Upper lobe of left lung (tissue), 6 donors: Measurements from ENCODE around the gene PRKN. TPM values are rescaled to one million over a fixed set of nuclear protein-coding genes. Genes with fewer than 3 reads are reported as not detected.

Experiments
- ATAC-seq, 2 donors: fragments of 200-7000 bp; cut with Tn5 transposase; one replicate each; pipeline ENCODE4 v1.9.1; 2022; ENCODE audit warnings: mild to moderate bottlenecking in 2 of 2, moderate library complexity in 2 of 2; ENCODE audit not compliant: low FRiP score in 2 of 2
- DNase-seq, 2 donors: peaks; one replicate each; pipeline ENCODE4 v3.0.0-alpha.2; 2019 to 2020
- H3K27ac ChIP-seq, 4 donors: fragments of 200-600 bp; sonication (generic); one replicate each; pipeline ENCODE4 v1.5.1; 2016 to 2019
- H3K27me3 ChIP-seq, 4 donors: fragments of 200-600 bp; sonication (generic); one replicate each; pipeline ENCODE4 v1.5.1; 2017 to 2019
- H3K36me3 ChIP-seq, 4 donors: fragments of 200-600 bp; sonication (generic); one replicate each; pipeline ENCODE4 v1.5.1; 2016 to 2019
- H3K4me1 ChIP-seq, 4 donors: fragments of 200-600 bp; sonication (generic); one replicate each; pipeline ENCODE4 v1.5.1; 2018 to 2019
- H3K4me3 ChIP-seq, 4 donors: fragments of 200-600 bp; sonication (generic); one replicate each; pipeline ENCODE4 v1.5.1; 2017 to 2019; ENCODE audit warnings: mild to moderate bottlenecking in 2 of 4, moderate library complexity in 1 of 4
- H3K9me3 ChIP-seq, 4 donors: fragments of 200-600 bp; sonication (generic); one replicate each; pipeline ENCODE4 v1.5.1; 2018 to 2019
- EP300 ChIP-seq, 4 donors: sonication (generic); formaldehyde crosslinking; IDR thresholded peaks; one replicate each; pipeline ENCODE4 v1.5.1; 2017; ENCODE audit warnings: antibody characterized with exemption in 4 of 4, control low read depth in 2 of 4
- POLR2A ChIP-seq, 4 donors: fragments of 450-650 bp; IDR thresholded peaks; one replicate each; pipeline ENCODE4 v1.5.1; 2016 to 2017; ENCODE audit warnings: antibody characterized with exemption in 4 of 4, mild to moderate bottlenecking in 2 of 4
- POLR2AphosphoS5 ChIP-seq, 2 donors: sonication (generic); formaldehyde crosslinking; IDR thresholded peaks; one replicate each; pipeline ENCODE4 v1.5.1; 2017; ENCODE audit warnings: antibody characterized with exemption in 2 of 2
- WGBS, 2 donors: methylation state at CpG; one replicate each; pipeline ENCODE4 v1.1.5; 2017 to 2018; 5-methylcytosine and 5-hydroxymethylcytosine counted together
- total RNA-seq, 6 donors: library from RNA; depleted of rRNA in 4 of 6; stranded (reverse); fragments of >200 nt in 4 of 6; gene quantifications; one replicate each; pipeline versions ENCODE4 v1.1.0 to v1.2.1, GENCODE V29; 2016 to 2021
- TF ChIP-seq, protein P1 (sequence below), 6 experiments: fragments of 450-650 bp in 4 of 6; fragments of 200-600 bp in 2 of 6; sonication (generic) in 2 of 6; IDR thresholded peaks; one replicate each; pipeline ENCODE4 v1.5.1; 2016 to 2019; ENCODE audit warnings: antibody characterized with exemption in 6 of 6
- donor health status: DM: no; HTN: no; CAD: no; lungs with moderate emphysema.
- donor health status: DM: no; HTN: yes; CAD: no; lungs with severe emphysema.

The PRKN gene
- total RNA-seq, 6 donors from 2014 or later, result 2.7 to 29.3 (median 5.5) TPM

GRCh38 chr6:161347125-161347524 lies 1380.4 kb downstream of the PRKN start:
- no peak for ATAC-seq
- WGBS, 2 donors, result 84 to 85% methylated on average over 2 of the region's 2 CpGs
- TF ChIP-seq POLR2A (IDR thresholded peaks at IDR 0.05), result no peak
- no peak for TF ChIP-seq POLR2AphosphoS5 (IDR thresholded peaks at IDR 0.05)
- TF ChIP-seq, protein P1, sequence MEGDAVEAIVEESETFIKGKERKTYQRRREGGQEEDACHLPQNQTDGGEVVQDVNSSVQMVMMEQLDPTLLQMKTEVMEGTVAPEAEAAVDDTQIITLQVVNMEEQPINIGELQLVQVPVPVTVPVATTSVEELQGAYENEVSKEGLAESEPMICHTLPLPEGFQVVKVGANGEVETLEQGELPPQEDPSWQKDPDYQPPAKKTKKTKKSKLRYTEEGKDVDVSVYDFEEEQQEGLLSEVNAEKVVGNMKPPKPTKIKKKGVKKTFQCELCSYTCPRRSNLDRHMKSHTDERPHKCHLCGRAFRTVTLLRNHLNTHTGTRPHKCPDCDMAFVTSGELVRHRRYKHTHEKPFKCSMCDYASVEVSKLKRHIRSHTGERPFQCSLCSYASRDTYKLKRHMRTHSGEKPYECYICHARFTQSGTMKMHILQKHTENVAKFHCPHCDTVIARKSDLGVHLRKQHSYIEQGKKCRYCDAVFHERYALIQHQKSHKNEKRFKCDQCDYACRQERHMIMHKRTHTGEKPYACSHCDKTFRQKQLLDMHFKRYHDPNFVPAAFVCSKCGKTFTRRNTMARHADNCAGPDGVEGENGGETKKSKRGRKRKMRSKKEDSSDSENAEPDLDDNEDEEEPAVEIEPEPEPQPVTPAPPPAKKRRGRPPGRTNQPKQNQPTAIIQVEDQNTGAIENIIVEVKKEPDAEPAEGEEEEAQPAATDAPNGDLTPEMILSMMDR (IDR thresholded peaks at IDR 0.05), result no peak
- no peak for TF ChIP-seq EP300 (IDR thresholded peaks at IDR 0.05)

GRCh38 chr6:161346717-161347116 lies 1380.8 kb downstream of the PRKN start:
- TF ChIP-seq, protein P1 (IDR thresholded peaks at IDR 0.05), result no peak
- TF ChIP-seq EP300 (IDR thresholded peaks at IDR 0.05) (no peak), POLR2AphosphoS5 (IDR thresholded peaks at IDR 0.05) (no peak), POLR2A (IDR thresholded peaks at IDR 0.05) (no peak)
- Histone ChIP-seq H3K36me3 (no peaks in the 10 kb centered on the region), H3K27me3 (no peaks in the 10 kb centered on the region), H3K4me3 (no peak overlapping the region), H3K9me3 (no peaks in the 10 kb centered on the region), H3K4me1 (no peaks in the 10 kb centered on the region), H3K27ac (no peak overlapping the region)
- ATAC-seq (no peak), DNase-seq (no peak)
- WGBS, 2 donors, result 83 to 90% methylated on average over 3 of the region's 3 CpGs

More at GRCh38 chr6:161347125-161347524, 1380.4 kb downstream of the PRKN start:
- no peak overlapping the region for H3K27ac ChIP-seq
- no peaks in the 10 kb centered on the region for H3K4me1 ChIP-seq
- no peaks in the 10 kb centered on the region for H3K36me3 ChIP-seq
- no peaks in the 10 kb centered on the region for H3K9me3 ChIP-seq
- no peak for DNase-seq
- no peak overlapping the region for H3K4me3 ChIP-seq
- no peaks in the 10 kb centered on the region for H3K27me3 ChIP-seq

- DNase-seq (no peak), ATAC-seq (no peak)
- H3K36me3 ChIP-seq, result no peaks in the 10 kb centered on the region
- no peaks in the 10 kb centered on the region for H3K4me1 ChIP-seq
- H3K9me3 ChIP-seq, result no peaks in the 10 kb centered on the region
- no peak overlapping the region for H3K4me3 ChIP-seq
- no peaks in the 10 kb centered on the region for H3K27me3 ChIP-seq
- no peak overlapping the region for H3K27ac ChIP-seq
- WGBS, 2 donors, result 76 to 82% methylated on average over 3 of the region's 3 CpGs
- TF ChIP-seq POLR2A (IDR thresholded peaks at IDR 0.05) (no peak), EP300 (IDR thresholded peaks at IDR 0.05) (no peak), POLR2AphosphoS5 (IDR thresholded peaks at IDR 0.05) (no peak)
- TF ChIP-seq, protein P1 (IDR thresholded peaks at IDR 0.05), result no peak
Measured at GRCh38 chr6:161344626-161345025, 1382.9 kb downstream of the PRKN start.

GRCh38 chr6:161342039-161342438 lies 1385.5 kb downstream of the PRKN start:
- ATAC-seq (no peak), DNase-seq (no peak)
- Histone ChIP-seq H3K4me1 (no peaks in the 10 kb centered on the region), H3K4me3 (no peak overlapping the region), H3K27ac (no peak overlapping the region), H3K36me3 (no peaks in the 10 kb centered on the region), H3K27me3 (no peaks in the 10 kb centered on the region), H3K9me3 (no peaks in the 10 kb centered on the region)
- 46 to 62% methylated on average over 3 of the region's 3 CpGs for WGBS, 2 donors
- TF ChIP-seq POLR2AphosphoS5 (IDR thresholded peaks at IDR 0.05) (no peak), POLR2A (IDR thresholded peaks at IDR 0.05) (no peak), EP300 (IDR thresholded peaks at IDR 0.05) (no peak)

DNA sequence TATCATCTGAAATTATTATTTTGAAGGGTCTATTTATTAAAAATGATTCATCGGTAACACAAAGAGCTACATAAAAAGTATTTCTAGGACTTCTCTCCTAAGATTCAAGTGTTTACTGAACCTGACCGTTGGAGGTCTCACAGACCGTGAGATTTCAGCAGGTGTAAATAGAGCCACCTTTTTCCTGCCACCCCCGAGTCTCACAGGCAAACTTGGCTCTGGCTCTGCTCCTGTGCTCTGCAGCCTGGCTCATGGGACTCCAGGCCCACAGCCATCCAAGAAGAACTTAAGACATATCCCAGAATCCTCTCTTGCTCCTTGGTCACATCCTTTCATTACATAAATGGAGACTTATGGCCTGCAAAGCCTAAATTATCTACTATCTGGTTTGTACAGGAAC lies 1385.9 kb downstream of the PRKN start:
- DNase-seq, result no peak
- no peak for TF ChIP-seq POLR2A (IDR thresholded peaks at IDR 0.05)
- TF ChIP-seq, protein P1 (IDR thresholded peaks at IDR 0.05), result no peak
- Histone ChIP-seq H3K27me3 (no peaks in the 10 kb centered on the region), H3K4me3 (no peak overlapping the region), H3K36me3 (no peaks in the 10 kb centered on the region), H3K9me3 (no peaks in the 10 kb centered on the region), H3K27ac (no peak overlapping the region), H3K4me1 (no peaks in the 10 kb centered on the region)
- 66 to 68% methylated on average over 4 of the region's 4 CpGs for whole genome bisulfite sequencing, 2 donors
- ATAC-seq, result no peak
